ENCODE data around the gene MFNG.

Gene MFNG

GRCh38 chr22:37485395-37486223, 575 bp downstream of the MFNG start:
- TF ChIP-seq CTCF (IDR thresholded peaks at IDR 0.05) = no peak
- TF ChIP-seq ZFX (IDR thresholded peaks at IDR 0.05; ENCODE audit: borderline replicate concordance) = no peak
- no peak overlapping the region for H3K27ac ChIP-seq

GRCh38 chr22:37484480-37485394, 1.4 kb downstream of the MFNG start:
- no peak overlapping the region for H3K27ac ChIP-seq
- TF ChIP-seq CTCF (IDR thresholded peaks at IDR 0.05) = no peak
- no peak for TF ChIP-seq ZFX (IDR thresholded peaks at IDR 0.05; ENCODE audit: borderline replicate concordance)

GRCh38 chr22:37483050-37483449, 3.1 kb downstream of the MFNG start:
- no peak overlapping the region for H3K27ac ChIP-seq
- TF ChIP-seq CTCF (IDR thresholded peaks at IDR 0.05) (no peak), ZFX (IDR thresholded peaks at IDR 0.05; ENCODE audit: borderline replicate concordance) (no peak)

- TF ChIP-seq ZFX (IDR thresholded peaks at IDR 0.05; ENCODE audit: borderline replicate concordance) (no peak), CTCF (IDR thresholded peaks at IDR 0.05) (no peak)
- H3K27ac ChIP-seq = no peak overlapping the region
These were observed 3.9 kb downstream of the MFNG start for GRCh38 chr22:37482244-37482643.

GRCh38 chr22:37481347-37481907, 4.8 kb downstream of the MFNG start:
- TF ChIP-seq ZFX (IDR thresholded peaks at IDR 0.05; ENCODE audit: borderline replicate concordance) = no peak
- TF ChIP-seq CTCF (IDR thresholded peaks at IDR 0.05) = no peak
- H3K27ac ChIP-seq = no peak overlapping the region

GRCh38 chr22:37480387-37481346, 5.5 kb downstream of the MFNG start:
- H3K27ac ChIP-seq = no peak overlapping the region
- TF ChIP-seq ZFX (IDR thresholded peaks at IDR 0.05; ENCODE audit: borderline replicate concordance) (no peak), CTCF (IDR thresholded peaks at IDR 0.05) (no peak)

Measured in 22Rv1 (cell line).